Colonic mucosa (tissue), 4 donors: Measurements from ENCODE around the gene ORM2. TPM values are rescaled to one million over a fixed set of nuclear protein-coding genes. Genes with fewer than 3 reads are reported as not detected.

Experiments used
- DNase-seq: peaks from one replicate; pipeline ENCODE4 v3.0.0-alpha.2; 2020
- H3K27ac ChIP-seq: fragments of 200-600 bp; one replicate; pipeline ENCODE4 v1.8.0; 2021
- H3K27me3 ChIP-seq: fragments of 200-600 bp; one replicate; pipeline ENCODE4 v1.8.0; 2021
- H3K36me3 ChIP-seq: fragments of 200-600 bp; one replicate; pipeline ENCODE4 v1.8.0; 2021
- H3K4me1 ChIP-seq: fragments of 200-600 bp; one replicate; pipeline ENCODE4 v1.8.0; 2021; ENCODE audit warnings: mild to moderate bottlenecking
- H3K4me3 ChIP-seq: fragments of 200-600 bp; one replicate; pipeline ENCODE4 v1.8.0; 2021
- H3K9ac ChIP-seq, 2 donors: one replicate each; pipeline ENCODE4 v1.7.0; 2013; ENCODE audit warnings: control low read depth in 2 of 2, low read depth in 2 of 2, low read length in 2 of 2
- H3K9me3 ChIP-seq: fragments of 200-600 bp; one replicate; pipeline ENCODE4 v1.8.0; 2021
- intact Hi-C: fragments of 100-400 bp; cut with DNase I; formaldehyde crosslinking; loops from one replicate; pipeline ENCODE4 v1.14.1; 2022
- total RNA-seq, 2 donors: library from RNA; stranded (reverse); fragmentation: NEBNext Ultra II Directional in 1 of 2; extraction: Animal tissue kit (Norgen Biotek cat#: 25700) in 1 of 2; gene quantifications; one replicate each; pipeline ENCODE4 v1.2.1, GENCODE V29; 2021
- TF ChIP-seq, protein P1 (sequence below): fragments of 200-600 bp; IDR thresholded peaks from one replicate; pipeline ENCODE4 v1.8.0; 2022; ENCODE audit warnings: antibody characterized with exemption, mild to moderate bottlenecking
- donor health status: healthy.
- donor health status: DM: no; HTN: no; CAD: no.
- donor health status: DM: no; HTN: no; CAD: no.

The ORM2 gene
- total RNA-seq, 2 donors from 2014 or later = 2.4 TPM; not detected in 1

DNA sequence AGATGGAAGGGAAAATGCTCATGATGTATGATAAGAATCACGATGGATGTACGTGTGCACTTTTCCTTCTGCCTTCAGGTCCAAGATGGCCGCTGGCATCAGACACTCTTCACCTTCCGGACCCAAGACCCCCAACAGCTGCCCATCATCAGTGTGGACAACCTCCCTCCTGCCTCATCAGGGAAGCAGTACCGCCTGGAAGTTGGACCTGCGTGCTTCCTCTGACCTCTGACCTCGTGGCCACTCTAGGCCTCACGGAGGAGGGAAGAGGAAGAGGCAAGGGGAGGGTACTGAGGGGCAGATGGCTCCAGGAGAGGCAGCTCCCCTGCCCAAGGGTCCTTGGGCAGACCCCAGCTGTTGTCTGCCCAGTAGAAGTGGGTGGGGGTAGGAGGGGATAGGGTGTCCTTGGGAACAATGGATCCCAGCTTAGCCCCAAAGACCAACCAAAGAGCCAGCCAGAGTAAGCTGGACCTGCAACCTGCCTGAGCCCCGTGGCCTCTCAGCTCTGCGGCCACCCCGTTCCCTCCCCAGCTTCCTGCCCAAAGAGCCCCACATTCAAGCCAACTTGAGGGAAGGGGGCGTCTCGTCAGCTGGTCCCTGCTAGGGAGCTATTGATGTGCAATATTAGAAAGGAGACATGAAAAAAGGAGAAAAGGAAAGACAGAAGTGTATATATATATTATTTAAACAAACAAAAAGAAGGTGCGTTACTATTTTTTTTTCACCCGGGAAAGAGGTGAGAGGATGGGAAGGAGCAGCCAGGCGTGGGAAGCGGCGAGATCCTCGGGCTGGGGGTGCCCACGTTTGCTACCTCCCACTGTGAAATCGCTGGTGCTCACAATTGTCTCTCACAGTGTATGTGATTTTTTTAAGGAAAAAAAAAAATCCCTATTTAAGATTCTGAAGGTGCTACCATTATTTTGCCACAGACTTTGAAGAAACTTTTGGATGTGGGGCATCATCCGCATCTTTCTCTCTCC lies 18.9 kb upstream of the ORM2 start:
- TF ChIP-seq, protein P1, sequence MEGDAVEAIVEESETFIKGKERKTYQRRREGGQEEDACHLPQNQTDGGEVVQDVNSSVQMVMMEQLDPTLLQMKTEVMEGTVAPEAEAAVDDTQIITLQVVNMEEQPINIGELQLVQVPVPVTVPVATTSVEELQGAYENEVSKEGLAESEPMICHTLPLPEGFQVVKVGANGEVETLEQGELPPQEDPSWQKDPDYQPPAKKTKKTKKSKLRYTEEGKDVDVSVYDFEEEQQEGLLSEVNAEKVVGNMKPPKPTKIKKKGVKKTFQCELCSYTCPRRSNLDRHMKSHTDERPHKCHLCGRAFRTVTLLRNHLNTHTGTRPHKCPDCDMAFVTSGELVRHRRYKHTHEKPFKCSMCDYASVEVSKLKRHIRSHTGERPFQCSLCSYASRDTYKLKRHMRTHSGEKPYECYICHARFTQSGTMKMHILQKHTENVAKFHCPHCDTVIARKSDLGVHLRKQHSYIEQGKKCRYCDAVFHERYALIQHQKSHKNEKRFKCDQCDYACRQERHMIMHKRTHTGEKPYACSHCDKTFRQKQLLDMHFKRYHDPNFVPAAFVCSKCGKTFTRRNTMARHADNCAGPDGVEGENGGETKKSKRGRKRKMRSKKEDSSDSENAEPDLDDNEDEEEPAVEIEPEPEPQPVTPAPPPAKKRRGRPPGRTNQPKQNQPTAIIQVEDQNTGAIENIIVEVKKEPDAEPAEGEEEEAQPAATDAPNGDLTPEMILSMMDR = no peak
- no peak overlapping the region for H3K4me3 ChIP-seq
- no peak overlapping the region for H3K27ac ChIP-seq
- intact Hi-C loops = no loop called here
- no peaks in the 10 kb centered on the region for H3K27me3 ChIP-seq
- no peaks in the 10 kb centered on the region for H3K4me1 ChIP-seq
- H3K9ac ChIP-seq = no peak overlapping the region
- peak; percentile 9 for DNase-seq
- no peaks in the 10 kb centered on the region for H3K9me3 ChIP-seq
- H3K36me3 ChIP-seq = no peaks in the 10 kb centered on the region

GRCh38 chr9:114311571-114312512 lies 17.8 kb upstream of the ORM2 start:
- Histone ChIP-seq H3K9ac (no peak overlapping the region), H3K4me3 (no peak overlapping the region), H3K27me3 (no peaks in the 10 kb centered on the region), H3K4me1 (no peaks in the 10 kb centered on the region), H3K27ac (no peak overlapping the region), H3K9me3 (no peaks in the 10 kb centered on the region), H3K36me3 (no peaks in the 10 kb centered on the region)
- DNase-seq = peak; percentile 5
- intact Hi-C loops = no loop called here
- TF ChIP-seq, protein P1 = no peak

- no peak for DNase-seq
- Histone ChIP-seq H3K27ac (no peak overlapping the region), H3K4me3 (no peak overlapping the region), H3K4me1 (no peaks in the 10 kb centered on the region), H3K27me3 (no peaks in the 10 kb centered on the region), H3K36me3 (no peaks in the 10 kb centered on the region), H3K9ac (no peak overlapping the region), H3K9me3 (no peaks in the 10 kb centered on the region)
- TF ChIP-seq, protein P1 = no peak
- intact Hi-C loops = no loop called here
Measured at GRCh38 chr9:114312513-114312875, 17.2 kb upstream of the ORM2 start.

GRCh38 chr9:114313186-114313585 lies 16.5 kb upstream of the ORM2 start:
- Histone ChIP-seq H3K9me3 (no peaks in the 10 kb centered on the region), H3K27me3 (no peaks in the 10 kb centered on the region), H3K27ac (no peak overlapping the region), H3K36me3 (no peaks in the 10 kb centered on the region), H3K4me1 (no peaks in the 10 kb centered on the region), H3K4me3 (no peak overlapping the region), H3K9ac (no peak overlapping the region)
- TF ChIP-seq, protein P1 = no peak
- peak; percentile 3 for DNase-seq
- intact Hi-C loops = no loop called here

GRCh38 chr9:114314256-114314867 lies 15.3 kb upstream of the ORM2 start:
- TF ChIP-seq, protein P1 = no peak

More at GRCh38 chr9:114314256-114314867, 15.3 kb upstream of the ORM2 start:
- no peaks in the 10 kb centered on the region for H3K36me3 ChIP-seq
- H3K9me3 ChIP-seq = no peaks in the 10 kb centered on the region
- no peaks in the 10 kb centered on the region for H3K27me3 ChIP-seq
- H3K4me3 ChIP-seq = no peak overlapping the region
- H3K9ac ChIP-seq = no peak overlapping the region
- intact Hi-C loops = no loop called here
- DNase-seq = peak; percentile 3
- H3K27ac ChIP-seq = no peak overlapping the region
- H3K4me1 ChIP-seq = no peaks in the 10 kb centered on the region
